M059J (cell line): ENCODE results near the gene ZNF558. TPM values are rescaled to one million over a fixed set of nuclear protein-coding genes. Genes with fewer than 3 reads are reported as not detected.
A peak's percentile ranks its signal among the peaks of the same experiment; 100 is the strongest.

Source experiments
- DNase-seq: peaks from one replicate; pipeline ENCODE4 v3.0.0-alpha.2; 2012; ENCODE audit warnings: low read depth
- total RNA-seq: library from RNA; depleted of rRNA; stranded (reverse); fragments of >200 nt; shearing (Covaris generic); gene quantifications from 2 replicates; pipeline ENCODE4 v1.2.3, GENCODE V29; 2014; rRNA removed

ZNF558 gene
- 4.5 and 20.4 TPM in 2 replicates for total RNA-seq

DNA sequence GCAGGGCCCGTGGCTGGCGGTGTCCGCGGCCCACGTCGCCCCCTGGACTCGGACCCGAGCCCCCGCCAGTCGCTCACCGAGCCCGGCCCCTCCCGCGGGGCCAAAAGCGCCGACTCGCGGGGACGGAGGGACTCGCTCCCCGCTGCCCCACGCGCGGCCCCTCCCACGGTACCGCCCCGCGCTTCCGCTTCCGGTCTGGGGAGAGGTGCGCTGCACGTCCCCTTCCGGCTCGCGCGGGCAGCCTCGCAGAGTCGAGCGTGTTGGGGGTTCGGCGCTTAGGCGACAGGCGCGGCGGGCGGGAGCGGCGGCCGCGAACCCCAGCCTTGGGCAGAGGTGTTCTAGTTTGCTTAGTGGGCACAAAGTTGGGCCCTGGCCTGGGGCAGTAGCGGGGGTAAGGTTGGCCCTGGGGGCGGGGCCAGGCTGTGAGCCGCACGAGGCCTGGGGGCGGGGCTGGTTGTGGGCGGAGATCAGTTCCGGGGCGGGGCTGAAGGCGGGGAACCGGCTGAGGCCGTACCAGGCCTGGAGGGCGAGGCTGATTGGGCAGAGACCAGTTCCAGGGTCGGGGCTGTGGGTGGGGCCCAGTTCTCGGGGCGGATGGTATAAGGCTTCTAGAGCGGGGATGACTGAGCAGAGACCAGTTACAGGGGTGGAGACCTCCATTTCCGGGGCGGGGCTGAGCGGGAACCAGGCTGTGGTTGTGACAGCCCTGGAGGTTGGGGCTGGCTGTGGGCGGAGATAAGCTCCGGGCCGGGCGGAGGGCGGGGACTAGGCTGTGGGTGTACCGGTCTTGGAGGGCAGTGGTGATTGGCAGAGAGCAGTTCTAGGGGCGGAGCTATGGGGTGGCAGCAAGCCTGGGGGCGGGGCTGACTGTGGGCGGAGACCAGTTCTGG lies at the start of gene ZNF558, which contains the start of gene MBD3L1:
TSS of gene ZNF558 (minus strand) at position 173 of the 890 bp plus-strand sequence. CDS start 9,645 bp downstream, outside the sequence.
TSS of gene MBD3L1 (plus strand) at position 246 of the 890 bp plus-strand sequence. CDS start 10,302 bp downstream, outside the sequence.
- DNase-seq, result peak; percentile 98

DNA sequence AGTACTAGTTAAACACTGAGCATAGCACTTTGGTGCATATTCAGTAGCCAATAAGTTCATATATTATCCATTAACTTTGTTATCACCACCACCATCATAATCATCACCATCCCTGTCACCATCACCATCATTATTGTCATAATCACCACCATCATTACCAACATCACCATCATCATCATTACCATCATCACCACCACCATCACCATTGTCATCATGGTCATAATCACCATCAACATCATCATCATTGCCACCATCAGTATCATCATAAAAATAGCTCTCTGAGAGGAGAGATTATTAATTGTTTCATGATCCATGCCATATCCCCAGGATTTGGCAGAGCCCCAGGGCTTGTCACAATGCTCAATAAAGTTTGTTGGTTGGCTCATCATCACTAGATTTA lies 49.4 kb upstream of the ZNF558 start:
- DNase-seq, result no peak

DNA sequence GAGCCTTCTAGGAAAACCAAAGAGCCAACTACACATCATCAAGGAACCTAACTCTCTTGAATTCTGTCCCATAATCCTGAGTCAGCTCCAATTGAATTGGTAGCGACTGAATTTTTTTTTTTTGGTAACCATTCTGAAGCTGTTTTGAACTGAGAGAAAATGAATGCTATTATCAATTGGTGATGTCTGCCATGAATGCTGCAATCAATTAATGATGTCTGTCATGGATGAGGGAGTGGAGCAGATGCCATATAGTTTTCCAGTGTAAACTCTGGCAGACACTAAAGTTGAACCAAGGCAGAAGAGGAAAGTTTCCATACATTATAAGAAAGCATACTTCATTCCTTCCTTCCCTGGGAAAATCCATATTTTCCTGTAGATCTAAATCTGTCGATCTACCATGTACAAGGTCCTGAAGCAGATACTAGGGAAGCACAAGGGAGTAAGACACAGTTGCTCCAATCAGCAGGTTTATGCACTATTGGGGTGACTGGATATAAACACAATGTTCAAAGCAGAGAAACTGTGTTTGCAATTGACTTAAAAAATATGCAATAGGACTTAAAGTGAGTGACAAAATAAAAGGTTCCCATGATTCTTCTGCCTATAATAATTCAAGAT lies 48.9 kb upstream of the ZNF558 start:
- DNase-seq, result no peak

DNA sequence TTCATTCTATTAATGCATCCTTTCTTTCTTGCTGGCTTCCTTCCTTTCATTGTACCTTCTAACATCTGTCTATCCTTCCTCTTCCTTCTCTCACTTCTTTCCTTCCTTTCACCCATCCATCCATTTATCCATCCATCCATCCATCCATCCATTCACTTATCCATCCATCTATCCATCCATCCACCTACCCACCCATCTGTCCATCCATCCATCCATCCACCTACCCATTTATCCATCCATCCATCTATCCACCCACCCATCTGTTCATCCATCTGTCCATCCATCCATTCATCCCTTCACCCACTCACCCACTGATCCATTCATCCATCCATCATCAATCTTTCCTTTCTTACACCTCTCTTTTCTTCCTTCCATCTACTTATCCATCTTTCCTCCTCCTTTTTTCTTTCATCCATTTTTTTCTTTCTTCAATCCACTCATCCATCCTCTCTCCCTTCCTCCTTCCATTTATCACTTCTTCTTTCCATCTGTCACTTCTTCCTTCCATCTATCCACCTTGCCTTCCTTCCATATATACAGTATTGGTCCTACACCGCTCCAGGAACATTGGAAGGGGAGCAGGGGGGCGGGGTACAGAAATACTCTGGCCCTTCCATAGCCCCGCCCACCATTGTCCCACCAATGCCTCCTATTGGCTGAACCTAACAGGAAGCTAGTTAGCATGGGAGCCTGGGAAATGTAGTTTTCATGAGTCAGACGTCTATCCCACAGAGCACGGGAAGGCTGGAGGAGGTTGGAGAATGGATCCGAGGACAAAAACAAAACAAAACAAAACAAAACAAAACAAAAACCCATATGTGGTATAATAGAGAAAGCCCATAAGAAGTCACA lies 46.0 kb upstream of the ZNF558 start:
- DNase-seq, result peak; percentile 2

DNA sequence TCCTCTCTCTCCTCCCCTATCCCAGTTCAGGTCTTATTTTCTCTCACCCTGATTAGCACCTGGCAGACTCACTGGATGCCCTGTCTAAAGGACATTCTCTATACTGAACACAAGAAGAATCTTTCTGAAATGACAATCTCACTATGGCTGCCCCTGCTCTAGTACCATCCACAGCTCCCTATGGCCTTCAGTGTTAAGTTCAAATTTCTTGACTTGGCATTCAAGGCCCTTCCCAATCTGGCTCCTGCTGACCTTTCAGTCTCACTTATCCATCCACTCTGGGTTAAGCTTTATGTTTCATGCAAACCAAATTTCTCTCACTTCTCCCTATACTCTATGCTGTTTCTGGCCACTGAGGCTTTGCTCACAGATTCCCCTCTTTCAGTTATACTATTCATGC lies 34.2 kb upstream of the ZNF558 start:
- no peak for DNase-seq

DNA sequence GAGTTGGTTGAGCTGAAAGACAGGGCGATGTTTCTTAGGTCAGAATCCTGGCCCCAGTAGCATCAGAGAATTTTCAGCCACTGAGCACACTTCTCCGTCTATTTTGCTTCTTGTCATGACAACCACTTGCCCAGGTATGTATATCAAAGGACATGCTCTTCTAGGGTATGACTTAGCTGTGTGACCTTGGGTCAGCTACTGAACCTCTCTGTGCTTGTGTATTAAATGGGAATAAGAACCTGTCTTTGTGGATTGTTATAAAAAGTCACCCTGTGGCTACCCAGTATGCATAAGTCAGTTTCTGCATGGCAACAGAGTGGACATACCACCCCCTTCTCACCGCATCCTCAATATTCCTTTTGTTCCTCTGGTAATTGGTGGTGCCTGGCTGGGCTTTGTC lies 26.2 kb upstream of the ZNF558 start:
- no peak for DNase-seq

DNA sequence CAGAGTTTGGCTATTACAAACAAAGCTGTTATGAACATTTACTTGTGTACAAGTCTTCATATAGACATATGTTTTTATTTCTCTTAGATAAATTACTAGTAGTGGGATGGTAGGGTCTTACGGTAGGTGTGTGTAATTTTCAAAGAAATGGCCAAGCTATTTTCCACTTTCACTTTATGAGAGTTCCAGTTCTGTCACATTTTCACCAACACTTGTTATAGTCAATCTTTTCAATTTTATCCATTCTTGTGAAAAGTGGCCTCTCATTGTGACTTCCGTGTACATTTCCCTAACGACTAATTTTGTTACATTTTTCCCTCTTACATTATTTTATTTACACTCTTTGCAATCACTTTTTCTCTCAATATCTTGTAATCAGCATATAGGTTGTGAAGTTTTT lies 18.4 kb upstream of the ZNF558 start:
- DNase-seq, result no peak

DNA sequence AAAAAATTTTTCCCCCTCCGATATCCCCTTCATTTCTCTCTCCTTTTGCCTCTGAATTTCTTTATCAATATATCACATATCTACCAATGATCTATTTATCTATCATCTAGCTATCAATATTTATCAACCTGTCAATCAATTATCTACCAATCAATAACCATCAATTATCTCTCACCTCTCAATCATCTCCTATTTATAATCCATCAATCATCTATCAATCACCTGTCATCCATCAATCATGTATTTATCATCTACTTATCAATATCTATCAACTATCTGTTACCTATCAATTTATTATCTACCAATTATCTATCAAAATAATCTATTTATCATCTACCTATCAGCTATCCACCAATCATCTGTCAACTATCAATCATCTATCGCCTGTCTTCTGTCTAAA lies 17.1 kb upstream of the ZNF558 start:
- DNase-seq, result no peak

DNA sequence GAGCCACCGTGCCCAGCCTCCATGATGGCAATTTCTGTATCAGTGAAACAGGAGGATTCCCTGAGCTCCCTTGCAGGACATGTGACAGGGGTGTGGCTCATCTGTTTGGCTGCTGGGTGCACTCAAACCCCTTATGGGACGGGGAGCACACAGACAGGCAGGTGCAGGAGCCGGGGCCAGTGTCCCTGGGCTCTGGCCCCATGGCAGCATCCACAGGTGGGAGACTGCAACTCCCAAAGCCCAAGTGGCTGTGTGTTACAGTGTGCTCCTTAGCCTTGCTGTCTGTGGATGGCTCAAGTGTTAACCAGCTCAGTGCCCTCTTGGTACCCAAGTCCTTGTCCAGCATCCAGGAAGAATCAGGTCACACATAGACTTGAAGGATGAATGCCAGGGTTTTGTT lies 14.7 kb upstream of the ZNF558 start:
- no peak for DNase-seq

DNA sequence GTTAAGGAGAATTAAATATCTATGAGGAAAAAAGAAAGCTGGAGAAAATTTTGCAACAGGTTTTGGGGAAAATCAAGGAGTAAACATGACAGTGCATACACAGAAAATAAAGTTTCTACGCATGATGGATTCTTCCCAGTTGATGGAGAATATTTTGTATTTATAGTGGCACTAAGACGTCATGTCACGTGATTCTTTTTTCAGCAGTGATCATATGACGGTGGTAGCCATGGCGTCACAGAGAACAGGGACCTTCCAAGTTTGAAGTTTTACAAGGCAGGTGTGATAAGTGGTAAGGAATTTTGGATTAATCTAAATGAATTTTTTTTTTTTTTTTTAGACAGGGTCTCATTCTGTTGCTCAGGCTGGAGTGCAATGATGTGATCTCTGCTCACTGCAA lies 8.6 kb upstream of the ZNF558 start:
- DNase-seq, result no peak

DNA sequence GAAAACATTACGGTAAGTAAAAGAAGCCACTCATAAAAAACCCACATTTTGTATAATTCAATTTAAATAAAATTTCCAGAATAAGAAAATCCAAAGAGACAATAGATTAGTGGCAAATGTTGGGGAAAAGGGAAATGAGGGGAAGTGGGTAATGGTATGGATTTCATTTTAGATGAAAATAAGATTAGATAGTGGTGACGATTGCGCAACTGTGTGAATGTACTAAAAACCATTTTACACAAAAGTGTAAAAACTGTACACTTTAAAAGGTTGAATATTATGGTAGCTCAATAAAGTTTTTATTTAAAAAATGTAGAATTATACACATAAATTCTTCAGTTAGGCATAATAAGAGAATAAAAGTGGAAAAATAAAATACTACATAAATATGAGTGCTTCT lies 3.8 kb upstream of the ZNF558 start:
- DNase-seq, result no peak

DNA sequence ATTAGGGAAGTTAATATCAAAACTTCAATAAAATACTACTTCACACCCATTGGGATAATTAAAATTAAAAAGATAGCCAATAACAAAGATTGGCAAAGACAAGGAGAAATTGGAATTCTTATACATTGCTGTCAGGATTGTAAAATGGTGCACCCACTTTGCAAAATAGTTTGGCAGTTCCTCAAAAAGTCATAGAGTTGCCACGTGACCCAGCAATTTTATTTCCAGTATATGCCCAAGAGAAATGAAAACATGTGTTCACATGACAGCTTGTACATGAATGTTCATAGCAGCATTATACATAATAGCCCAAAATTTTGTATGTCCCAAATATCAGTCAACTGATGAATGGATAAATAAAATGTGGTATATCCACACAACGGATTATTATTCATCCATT lies 3.3 kb upstream of the ZNF558 start:
- DNase-seq, result no peak

DNA sequence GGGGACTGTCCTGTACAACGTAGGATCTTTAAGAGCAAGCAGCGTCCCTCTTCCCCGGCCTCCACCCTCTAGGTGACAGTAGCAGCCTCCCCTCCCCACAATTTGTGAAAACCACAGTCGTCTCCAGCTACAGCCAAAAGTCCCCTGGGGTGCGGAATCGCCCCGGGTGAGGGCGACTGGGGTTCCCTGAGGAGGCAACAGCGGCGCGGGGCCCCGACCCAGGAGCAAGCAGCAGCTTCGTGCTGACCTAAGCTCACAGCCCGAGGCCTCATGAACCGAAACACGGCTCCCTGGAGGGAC lies 322 bp downstream of the ZNF558 start:
- no peak for DNase-seq

DNA sequence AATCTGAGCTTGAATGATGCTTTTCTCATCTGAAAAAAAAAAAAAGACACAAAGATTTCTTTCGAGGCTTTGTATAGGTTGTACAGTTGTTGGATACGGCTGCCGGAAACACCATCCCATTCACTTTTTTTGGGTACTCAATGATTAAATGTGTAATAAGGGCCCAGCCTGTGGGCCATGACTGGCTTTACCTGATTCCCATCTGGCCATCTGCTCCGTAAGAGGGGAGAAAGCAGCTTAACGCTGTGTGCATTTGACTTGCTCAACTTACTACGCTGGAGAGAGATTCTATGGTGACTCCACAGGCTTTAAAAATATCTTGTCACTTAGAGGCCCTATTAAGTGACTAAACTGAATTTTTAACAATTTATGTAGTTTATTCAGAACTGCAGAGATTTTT lies 731 bp downstream of the ZNF558 start:
- peak; percentile 4 for DNase-seq

DNA sequence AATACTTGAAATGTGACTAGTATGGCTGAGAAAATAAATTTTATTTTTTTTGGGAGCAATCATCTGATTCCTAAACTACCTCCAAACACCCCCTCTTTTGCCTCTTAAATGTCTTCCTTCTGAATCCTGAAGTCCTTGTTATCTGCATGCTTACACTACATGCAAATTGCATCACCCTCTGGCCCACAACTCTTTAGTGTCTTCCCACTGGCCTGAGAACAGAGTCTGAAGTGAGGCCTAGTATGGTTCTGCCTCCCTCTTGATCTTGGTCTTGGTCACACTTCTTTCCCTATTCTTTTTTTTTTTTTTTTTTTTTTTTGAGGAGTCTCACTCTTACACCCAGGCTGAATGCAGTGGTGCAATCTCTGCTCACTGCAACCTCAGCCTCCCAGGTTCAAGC lies 4.8 kb downstream of the ZNF558 start:
- no peak for DNase-seq

DNA sequence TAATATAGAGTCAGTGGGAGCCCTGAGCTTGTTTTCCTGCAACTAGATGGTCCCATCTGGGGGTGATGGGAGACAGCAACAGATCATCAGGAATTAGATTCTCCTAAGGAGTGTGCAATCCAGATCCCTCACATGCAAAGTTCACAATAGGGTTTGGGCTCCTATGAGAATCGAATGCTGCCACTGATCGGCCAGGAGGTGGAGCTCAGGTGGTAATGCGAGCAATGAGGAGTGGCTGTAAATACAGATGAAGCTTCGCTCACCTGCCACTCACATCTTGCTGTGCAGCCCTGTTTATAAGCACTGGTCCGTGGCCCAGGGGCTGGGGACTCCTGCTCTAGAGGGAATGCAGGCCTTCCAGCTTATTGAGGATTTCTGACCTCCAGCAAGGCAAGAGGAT lies 5.7 kb downstream of the ZNF558 start:
- no peak for DNase-seq

DNA sequence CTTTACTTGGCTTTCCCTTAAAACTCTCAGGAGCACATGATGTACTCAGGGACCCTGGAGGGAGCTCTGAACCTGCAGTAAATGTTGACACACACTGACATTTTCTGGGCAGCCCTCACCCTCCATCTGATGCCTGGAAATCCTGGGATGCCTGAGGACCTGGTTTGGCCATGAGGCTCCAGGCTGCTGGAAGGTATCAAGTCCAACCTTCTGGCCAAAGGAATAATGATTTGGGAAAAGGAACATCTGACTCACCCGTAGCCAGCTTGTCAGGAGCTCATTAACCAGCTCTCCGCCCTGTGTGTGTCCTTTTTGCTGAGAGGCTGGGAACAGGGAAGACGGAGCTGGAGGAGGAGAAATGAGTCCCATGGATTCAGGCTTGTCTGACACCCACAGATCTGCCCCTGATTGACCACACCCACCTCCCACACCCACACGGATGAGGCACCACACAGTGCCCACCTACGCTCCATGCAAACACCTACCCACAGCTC lies 10.3 kb downstream of the ZNF558 start:
- DNase-seq, result no peak

DNA sequence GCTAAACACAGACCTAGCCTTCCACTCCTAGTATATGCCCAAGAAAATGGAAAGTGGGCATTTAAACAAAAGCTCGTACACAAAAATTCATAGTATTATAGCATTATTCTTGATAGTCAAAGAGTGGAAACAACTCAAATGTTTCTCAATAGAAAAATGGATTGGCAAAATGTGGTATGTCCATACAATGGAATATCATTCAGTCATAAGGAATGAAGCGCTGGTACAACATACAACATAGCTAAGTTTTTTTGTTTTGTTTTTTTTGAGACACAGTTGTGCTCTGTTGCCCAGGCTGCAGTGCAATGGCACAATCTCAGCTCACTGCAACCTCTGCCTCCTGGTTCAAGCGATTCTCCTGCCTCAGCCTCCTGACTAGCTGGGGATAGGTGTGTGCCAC lies 11.9 kb downstream of the ZNF558 start:
- DNase-seq, result no peak

DNA sequence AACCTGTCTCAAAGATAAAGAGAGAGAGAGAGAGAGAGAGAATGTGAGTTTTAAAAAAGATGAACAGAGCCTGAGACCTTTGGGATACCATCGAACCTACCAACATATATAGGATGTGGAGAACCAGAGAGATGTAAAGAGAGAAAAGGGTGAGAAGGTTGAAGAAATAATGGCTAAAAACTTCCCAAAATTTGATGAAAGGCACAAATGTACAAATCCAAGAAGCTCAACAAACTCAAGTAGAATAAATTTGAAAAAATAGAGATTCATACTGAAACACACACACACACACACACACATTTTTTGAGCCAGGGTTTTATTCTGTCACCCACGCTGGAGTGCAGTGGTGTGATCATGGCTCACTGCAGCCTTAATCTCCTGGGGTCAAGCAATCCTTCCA lies 16.3 kb downstream of the ZNF558 start:
- DNase-seq, result no peak

DNA sequence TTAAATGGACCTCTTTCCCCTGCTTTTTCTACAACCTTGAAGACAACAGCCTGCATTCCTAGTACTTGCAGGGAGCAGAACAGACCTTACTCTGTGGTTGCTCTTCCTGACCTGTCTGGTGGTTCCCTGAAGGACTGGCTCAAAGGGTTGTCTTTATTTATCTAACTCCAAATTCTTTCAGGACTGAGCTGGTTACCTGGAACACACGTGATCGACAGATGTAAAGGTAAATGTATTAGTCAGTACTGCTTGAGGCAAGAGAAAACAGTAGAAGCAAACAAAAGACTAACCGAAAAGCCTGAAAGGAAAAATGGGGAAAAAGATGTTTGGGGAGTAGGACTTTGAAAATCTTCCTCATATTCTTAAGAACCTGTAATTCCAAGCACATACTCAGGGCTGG lies 17.9 kb downstream of the ZNF558 start:
- no peak for DNase-seq

DNA sequence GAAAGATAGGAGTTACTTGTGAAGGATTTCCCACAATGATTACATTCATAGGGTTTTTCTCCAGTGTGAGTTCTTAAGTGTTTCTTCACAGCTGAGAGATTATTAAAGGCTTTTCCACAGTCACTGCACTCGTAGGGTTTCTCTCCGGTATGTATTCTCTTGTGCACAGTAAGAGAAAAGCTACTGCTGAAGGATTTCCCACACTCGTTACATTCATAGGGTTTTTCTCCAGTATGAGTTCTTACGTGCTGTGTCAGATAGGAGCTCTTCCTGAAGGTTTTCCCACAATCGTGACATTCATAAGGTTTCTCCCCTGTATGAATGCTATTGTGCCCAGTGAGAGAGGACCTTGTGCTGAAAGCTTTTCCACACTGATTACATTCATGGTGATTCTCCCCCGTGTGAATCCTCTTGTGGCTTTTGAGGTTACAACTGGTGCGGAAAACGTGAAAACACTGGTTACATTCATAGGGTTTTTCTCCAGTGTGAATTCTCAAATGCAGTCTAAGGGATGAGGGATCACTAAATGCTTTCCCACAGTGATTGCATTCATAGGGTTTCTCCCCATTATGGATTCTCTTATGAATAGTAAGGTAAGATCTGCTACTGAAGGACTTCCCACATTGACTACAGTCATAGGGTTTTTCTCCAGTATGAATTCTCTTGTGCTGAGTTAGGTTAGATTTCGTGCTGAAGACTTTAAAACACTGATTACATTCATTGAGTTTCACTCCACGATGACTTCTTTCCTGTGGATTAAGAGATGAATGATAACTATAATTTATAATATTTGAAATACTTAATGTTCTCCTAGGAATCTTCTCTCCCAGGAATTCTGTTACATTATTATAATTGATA lies 20.6 kb downstream of the ZNF558 start:
- peak; percentile 6 for DNase-seq
